Dermis blood vessel endothelial cell (primary cell): ENCODE measurements around the gene RETSAT. TPM values are rescaled to one million over a fixed set of nuclear protein-coding genes. Genes with fewer than 3 reads are reported as not detected.

ENCODE experiments used
- DNase-seq: peaks from one replicate; pipeline ENCODE4 v3.0.0; 2010
- total RNA-seq: library from RNA; depleted of rRNA; stranded (reverse); fragments of >200 nt; gene quantifications from 2 replicates; pipeline ENCODE4 v1.2.3, GENCODE V29; 2014

RETSAT gene
- total RNA-seq, 1 donor from 2014 or later = 76.2 TPM

DNA sequence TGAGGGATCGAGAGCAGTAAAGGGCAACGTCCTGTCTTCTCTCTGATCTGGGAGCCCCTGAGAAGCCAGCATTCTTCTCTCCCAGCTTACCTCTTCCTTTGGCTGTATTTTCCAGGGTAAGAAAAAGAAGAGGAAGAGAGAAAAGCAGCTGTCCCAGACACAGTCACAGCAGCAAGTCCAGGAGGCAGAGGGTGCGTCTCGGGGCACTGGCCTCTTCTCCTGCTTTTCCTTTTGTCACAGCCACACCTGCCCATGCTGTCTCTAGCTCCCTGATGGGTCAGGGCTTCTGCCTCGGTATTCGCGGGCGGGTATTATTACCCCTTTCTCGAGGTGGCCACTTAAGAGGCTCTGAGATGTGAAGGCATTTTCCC is 46.8 kb downstream of the RETSAT start:
- no peak for DNase-seq

DNA sequence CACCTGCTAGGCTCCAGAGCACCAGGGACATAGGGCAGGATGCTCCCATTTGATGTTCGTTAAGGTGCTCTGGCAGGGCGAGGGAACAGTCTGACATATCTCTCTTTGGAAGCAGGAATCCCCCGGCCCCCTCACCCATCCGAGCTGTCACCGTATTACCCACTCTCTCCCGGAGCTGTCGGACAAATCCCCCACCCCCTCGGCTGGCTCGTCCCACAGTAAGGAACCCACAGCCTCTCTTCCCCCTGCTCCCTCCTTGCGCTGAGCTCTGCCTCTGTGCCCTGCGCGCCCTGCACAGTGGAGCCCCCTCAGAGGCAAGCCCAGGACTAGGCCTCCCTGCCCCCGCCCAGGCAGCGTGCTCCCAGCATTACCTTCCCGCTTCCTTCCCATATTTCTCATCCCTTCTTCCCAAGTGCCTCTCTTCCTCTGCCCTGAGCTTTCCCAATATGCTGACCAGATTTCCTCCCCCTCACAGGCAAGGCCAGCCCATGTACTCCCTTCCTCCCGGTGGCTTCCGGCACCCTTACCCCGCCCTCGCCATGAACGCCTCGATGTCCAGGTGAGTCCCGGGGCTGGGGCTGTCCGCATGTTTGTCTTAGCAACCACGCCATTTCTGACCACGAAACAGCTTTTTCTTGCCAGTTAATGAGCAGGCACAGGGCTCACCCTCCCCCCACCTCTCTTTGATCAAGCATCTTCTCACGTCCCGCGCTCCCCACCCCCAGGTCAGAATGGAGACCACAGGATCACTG is 50.4 kb downstream of the RETSAT start:
- no peak for DNase-seq

DNA sequence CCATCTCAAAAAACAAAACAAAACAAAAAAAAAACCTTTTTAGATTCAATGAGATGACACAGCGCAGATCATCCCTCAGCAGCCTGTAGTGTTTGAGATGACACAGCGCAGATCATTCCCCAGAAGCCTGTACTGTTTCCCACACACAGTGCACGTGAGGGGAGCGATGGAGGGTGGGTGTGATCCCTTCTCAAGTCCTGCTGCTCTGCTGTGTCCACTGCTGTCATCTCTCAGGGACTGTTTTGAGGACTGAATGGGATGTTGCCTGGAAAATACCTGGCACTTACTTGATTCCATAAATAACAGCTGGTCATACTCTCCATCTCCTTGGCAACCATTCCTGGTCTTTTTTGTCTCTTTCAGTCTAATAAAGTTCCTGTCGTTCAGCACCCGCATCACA is 52.2 kb downstream of the RETSAT start:
- DNase-seq = no peak

Other genes starting within 250 kb of the RETSAT start
- 8.5 and 12.1 TPM in 2 replicates for gene TCF7L1, start 221.1 kb downstream of the RETSAT start, total RNA-seq
- 101 and 151 TPM in 2 replicates for gene TGOLN2, start 26.5 kb downstream of the RETSAT start, total RNA-seq
- 10.0 and 12.3 TPM in 2 replicates for gene ELMOD3, start 241 bp upstream of the RETSAT start, total RNA-seq
- gene CAPG, start 55.8 kb upstream of the RETSAT start, total RNA-seq = 46.1 and 56.3 TPM in 2 replicates
- gene SH2D6, start 64.2 kb upstream of the RETSAT start, total RNA-seq = not detected in 2 replicates
- 64.3 and 89.6 TPM in 2 replicates for gene MAT2A, start 184.6 kb upstream of the RETSAT start, total RNA-seq
- 57.3 and 58.7 TPM in 2 replicates for gene GGCX, start 207.0 kb upstream of the RETSAT start, total RNA-seq
- gene VAMP8, start 223.1 kb upstream of the RETSAT start, total RNA-seq = 6.8 and 7.5 TPM in 2 replicates
- 45.3 and 132 TPM in 2 replicates for gene VAMP5, start 229.9 kb upstream of the RETSAT start, total RNA-seq
- gene RNF181, start 241.2 kb upstream of the RETSAT start, total RNA-seq = 151 and 208 TPM in 2 replicates
- 9.4 and 12.9 TPM in 2 replicates for gene TMEM150A, start 248.2 kb upstream of the RETSAT start, total RNA-seq